Measurements from ENCODE around the gene RAVER2. TPM values are rescaled to one million over a fixed set of nuclear protein-coding genes. Genes with fewer than 3 reads are reported as not detected.

Gene RAVER2
- total RNA-seq, 1 experiment from 2014 or later, result 12.7 TPM

GRCh38 chr1:64877151-64877550 lies 132.3 kb downstream of the RAVER2 start:
- DNase-seq (ENCODE audit: low spot score), result no peak

- DNase-seq (ENCODE audit: low spot score), result no peak
Measured at GRCh38 chr1:64877598-64877997, 132.7 kb downstream of the RAVER2 start.

- DNase-seq (ENCODE audit: low spot score), result no peak
Measured at GRCh38 chr1:64878090-64878489, 133.2 kb downstream of the RAVER2 start.

DNA sequence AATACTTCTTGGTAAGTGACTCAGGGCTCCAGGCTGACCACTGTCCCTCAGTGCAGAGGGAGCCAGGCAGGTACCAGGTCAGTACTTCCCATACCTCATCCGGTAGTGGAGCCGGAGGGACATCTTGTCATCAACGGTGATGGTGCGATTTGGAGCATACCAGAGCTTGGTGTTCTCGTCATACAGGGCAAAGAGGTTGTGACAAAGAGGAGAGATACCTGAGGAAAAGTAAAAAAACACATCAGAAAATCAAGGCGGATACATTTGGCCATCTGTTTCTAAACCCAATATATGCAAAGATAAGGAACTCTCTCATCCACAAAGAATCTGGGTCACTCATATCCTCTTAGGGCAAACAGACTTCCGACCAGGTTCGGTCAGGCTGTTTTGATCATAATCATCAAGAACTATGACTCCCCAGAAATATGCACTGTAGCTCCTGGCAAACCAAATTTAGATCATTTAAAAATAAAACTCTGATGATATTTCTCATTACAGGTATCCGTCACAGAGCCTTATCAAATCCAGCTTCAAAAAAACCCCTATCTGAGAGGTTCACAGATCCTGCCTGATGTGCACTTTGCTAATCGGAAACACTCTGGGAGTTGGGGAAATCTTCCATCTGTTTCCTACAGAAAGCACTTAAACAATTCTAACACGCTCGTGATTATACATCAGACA lies 134.2 kb downstream of the RAVER2 start:
- no peak for DNase-seq (ENCODE audit: low spot score)

DNA sequence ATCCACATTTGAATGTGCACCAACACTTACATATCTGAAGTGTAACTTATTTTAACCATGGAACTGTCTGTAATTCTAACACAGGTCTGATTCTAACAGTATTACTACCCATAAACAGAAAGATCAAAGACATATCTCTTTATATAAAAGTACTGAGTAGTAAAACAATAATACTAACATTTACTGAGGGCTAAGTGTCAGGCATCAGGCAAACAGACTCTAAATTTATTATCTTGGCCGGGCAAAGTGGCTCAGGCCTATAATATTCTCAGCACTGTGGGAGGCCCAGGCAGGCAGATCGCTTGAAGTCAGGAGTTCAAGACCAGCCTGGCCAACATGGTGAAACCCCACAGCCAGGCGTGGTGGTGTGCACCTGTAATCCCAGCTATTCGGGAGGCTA lies 135.6 kb downstream of the RAVER2 start:
- no peak for DNase-seq (ENCODE audit: low spot score)

- DNase-seq (ENCODE audit: low spot score), result no peak
Measured at GRCh38 chr1:64881281-64881680, 136.4 kb downstream of the RAVER2 start.

Other genes starting within 250 kb of the RAVER2 start
- 20.2 and 29.1 TPM in 2 replicates for gene JAK1, start 221.5 kb downstream of the RAVER2 start, total RNA-seq (2014; rRNA removed; shearing (Covaris generic))